CD4-positive, alpha-beta T cell treated with Interleukin-17A for 4 hours (primary cell): Measurements from ENCODE around the gene TMEM130.

Experiments
- DNase-seq: peaks from one replicate; pipeline ENCODE4 v3.0.0-alpha.2; 2020; ENCODE audit warnings: mixed read lengths

Gene TMEM130

DNA sequence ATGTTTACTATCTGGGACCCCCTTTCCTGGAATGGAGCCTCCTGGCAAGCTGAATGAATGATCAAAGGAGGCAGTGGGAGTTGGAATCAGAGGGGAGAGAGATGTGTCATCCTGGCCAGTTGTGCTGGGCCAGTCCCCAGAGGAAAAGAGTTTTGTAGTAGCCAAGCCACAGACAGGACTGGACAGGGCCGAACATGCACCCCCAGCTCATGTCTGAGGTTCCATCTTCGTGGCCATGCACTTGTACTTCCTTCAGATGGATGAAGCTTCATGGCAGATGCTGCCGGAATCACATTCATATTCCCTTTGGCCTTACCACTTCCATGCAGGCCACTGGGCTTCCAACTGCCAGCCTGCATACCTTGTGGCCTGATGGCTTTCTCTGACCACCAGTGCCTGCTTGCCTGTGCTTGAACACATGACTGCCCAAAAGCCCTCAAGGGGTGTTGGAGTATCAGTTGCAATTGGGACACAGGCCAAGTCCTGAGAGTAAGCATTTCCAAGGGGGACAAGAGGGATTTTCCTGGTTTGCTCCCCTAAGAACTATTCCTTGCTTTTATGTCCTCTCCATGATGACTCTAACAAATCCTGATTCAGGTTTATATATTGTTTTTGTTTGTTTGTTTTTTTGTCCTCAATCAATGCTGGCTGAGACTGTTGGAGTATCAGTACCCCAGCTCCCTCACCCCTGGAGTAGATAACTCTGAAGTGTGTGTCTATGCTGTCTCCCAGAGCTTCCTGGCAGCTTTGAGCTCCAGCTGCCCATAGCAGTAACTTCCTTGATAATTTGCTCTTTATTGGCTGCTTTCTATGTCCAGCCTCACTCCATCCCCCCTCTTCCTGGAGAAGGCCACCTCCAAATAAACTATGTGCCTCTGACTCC is 63.6 kb downstream of the TMEM130 start:
- no peak for DNase-seq

DNA sequence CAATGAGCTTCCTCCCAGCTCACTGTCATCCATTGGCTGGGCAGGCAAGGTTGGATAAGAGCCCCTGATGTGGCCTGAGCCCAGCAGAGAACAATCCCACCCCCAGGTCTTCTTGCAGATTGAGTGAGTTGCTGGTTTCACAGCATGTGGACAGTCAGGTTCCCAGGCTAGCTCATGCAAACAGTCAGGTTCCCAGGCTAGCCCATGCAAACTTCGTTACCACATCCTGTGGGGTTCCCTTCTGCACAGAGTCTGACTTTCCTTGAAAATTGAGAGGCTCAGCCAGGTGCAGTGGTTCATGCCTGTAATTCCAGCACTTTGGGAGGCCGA is 67.1 kb downstream of the TMEM130 start:
- no peak for DNase-seq

DNA sequence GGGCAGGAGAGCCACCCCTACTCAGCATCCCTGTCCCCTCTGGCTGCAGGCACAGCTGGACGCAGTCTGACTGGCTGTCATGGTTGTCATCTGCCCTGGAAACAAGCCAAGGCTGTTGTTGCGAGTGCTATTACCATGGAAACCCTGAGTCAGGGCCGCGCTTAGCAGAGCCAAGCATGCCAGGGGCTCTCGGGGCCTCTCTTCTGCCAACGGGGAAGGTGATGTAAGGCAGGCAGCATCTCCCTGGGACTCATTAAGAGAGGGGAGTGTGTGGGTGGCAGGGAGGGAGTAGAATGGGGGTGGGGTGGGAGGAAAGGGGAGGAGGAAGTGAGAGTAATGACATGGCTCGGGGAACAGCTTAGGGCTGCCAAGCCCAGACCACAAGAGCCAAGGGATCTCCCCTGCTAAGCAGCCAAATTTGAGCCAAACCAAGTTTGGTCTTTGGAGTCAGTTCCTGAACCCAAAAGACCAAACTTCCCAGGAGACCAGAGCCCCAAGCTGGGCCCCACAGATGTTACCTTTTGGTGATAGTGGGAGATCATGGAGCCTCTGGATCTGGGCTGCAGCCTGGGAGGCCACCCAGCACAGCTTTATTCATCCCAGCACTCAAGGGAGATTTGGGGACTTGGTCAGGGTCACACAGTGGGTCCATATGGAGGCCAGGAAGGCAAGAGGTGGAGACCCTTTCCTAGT is 67.6 kb downstream of the TMEM130 start:
- DNase-seq: peak; percentile 5

DNA sequence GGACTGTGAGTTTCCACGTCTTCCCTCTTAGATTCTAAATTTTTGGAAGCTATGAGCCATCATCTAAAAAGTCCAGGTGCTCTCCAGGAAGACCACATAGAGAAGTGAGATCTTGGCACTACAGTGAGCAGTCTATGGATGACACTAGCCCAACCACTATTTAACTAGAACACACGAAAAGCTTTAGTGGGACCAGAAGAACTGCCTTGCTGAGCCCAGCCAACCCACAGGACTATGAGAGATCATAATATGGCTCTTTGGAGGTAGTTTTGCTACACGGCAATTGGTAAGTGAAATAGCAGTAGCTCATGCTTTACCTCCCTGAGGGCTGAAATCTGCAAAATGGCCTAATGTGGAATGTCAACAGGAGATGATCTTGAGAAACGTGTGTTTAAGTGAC is 68.8 kb downstream of the TMEM130 start:
- DNase-seq: no peak

GRCh38 chr7:98797150-98797549 is 72.7 kb downstream of the TMEM130 start:
- DNase-seq: no peak
